ENCODE measurements around the gene RBMS3.

DNA sequence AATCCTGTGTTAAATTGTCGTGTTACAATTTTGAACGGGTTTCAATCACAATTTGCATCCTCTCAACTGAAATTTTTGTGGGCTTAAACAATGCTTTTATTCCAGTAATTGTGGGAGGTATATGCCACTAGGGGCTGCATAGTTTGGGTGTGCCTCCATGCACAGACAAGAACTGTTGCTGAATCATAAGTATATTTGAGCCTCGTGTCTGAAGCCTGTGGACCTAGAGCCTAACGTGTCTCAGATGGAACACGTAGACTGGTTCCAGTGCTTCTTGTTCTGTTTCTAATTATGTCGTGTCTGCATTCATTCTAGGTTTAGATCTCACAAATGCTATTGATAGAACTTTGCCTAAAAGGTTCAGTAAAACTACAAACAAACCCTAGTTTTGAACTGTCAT, 363.4 kb downstream of the RBMS3 start:
- TF ChIP-seq, protein P1, sequence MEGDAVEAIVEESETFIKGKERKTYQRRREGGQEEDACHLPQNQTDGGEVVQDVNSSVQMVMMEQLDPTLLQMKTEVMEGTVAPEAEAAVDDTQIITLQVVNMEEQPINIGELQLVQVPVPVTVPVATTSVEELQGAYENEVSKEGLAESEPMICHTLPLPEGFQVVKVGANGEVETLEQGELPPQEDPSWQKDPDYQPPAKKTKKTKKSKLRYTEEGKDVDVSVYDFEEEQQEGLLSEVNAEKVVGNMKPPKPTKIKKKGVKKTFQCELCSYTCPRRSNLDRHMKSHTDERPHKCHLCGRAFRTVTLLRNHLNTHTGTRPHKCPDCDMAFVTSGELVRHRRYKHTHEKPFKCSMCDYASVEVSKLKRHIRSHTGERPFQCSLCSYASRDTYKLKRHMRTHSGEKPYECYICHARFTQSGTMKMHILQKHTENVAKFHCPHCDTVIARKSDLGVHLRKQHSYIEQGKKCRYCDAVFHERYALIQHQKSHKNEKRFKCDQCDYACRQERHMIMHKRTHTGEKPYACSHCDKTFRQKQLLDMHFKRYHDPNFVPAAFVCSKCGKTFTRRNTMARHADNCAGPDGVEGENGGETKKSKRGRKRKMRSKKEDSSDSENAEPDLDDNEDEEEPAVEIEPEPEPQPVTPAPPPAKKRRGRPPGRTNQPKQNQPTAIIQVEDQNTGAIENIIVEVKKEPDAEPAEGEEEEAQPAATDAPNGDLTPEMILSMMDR (IDR thresholded peaks at IDR 0.05): no peak
- TF ChIP-seq POLR2AphosphoS5 (IDR thresholded peaks at IDR 0.05; ENCODE audit: insufficient read depth in 1 of 2, low read depth in 1 of 2): no peak
- no peak for TF ChIP-seq POLR2A (IDR thresholded peaks at IDR 0.05)

All from vagina (tissue), 2 donors.